GM23338 (cell line): ENCODE measurements around the gene LYPLAL1.

Source experiments
- CREB1 ChIP-seq: fragments of 250-450 bp; sonication (Bioruptor Pico); IDR thresholded peaks from 2 replicates; pipeline ENCODE4 v1.5.0; 2020; ENCODE audit warnings: low read depth, mild to moderate bottlenecking, moderate library complexity
- CTCF ChIP-seq, 2 experiments: fragments of 200-600 bp in 1 of 2; sonication (generic) in 1 of 2; conservative IDR thresholded peaks; 2 replicates each; pipeline versions ENCODE4 v1.5.1 to v1.6.1; 2016 to 2017; ENCODE audit warnings: antibody characterized with exemption in 2 of 2, low read depth in 2 of 2, mild to moderate bottlenecking in 2 of 2, moderate library complexity in 1 of 2
- ETS1 ChIP-seq: IDR thresholded peaks from 2 replicates; pipeline ENCODE4 v1.6.1; 2016; ENCODE audit warnings: antibody characterized with exemption
- EZH2 ChIP-seq: fragments of 200-600 bp; sonication (generic); IDR thresholded peaks from one replicate; pipeline ENCODE4 v1.8.0; 2017; ENCODE audit warnings: antibody characterized with exemption, mild to moderate bottlenecking, low read depth; ENCODE audit not compliant: unreplicated experiment
- EZH2phosphoT487 ChIP-seq: fragments of 200-600 bp; sonication (generic); IDR thresholded peaks from one replicate; pipeline ENCODE4 v1.8.1; 2018; ENCODE audit warnings: antibody characterized with exemption; ENCODE audit not compliant: unreplicated experiment
- JUNB ChIP-seq: IDR thresholded peaks from one replicate; pipeline ENCODE4 v1.6.1; 2016; ENCODE audit warnings: antibody characterized with exemption; ENCODE audit not compliant: unreplicated experiment
- NANOG ChIP-seq: IDR thresholded peaks from 2 replicates; pipeline ENCODE4 v1.6.1; 2016; ENCODE audit warnings: antibody characterized with exemption, borderline replicate concordance
- POLR2AphosphoS5 ChIP-seq: IDR thresholded peaks from 2 replicates; pipeline ENCODE4 v1.6.1; 2016; ENCODE audit warnings: antibody characterized with exemption, low read depth
- REST ChIP-seq: IDR thresholded peaks from one replicate; pipeline ENCODE4 v1.6.1; 2018; ENCODE audit warnings: antibody characterized with exemption; ENCODE audit not compliant: unreplicated experiment
- ZNF331 ChIP-seq: fragments of 250-450 bp; sonication (Bioruptor Pico); IDR thresholded peaks from 2 replicates; pipeline ENCODE4 v1.5.0; 2020; ENCODE audit warnings: low read depth, mild to moderate bottlenecking, moderate library complexity

GRCh38 chr1:219215477-219215876 is 41.8 kb downstream of the LYPLAL1 start:
- TF ChIP-seq REST = no peak
- TF ChIP-seq EZH2phosphoT487 = no peak
- TF ChIP-seq CTCF (conservative IDR thresholded peaks at IDR 0.05; ENCODE audit: low read depth in 2 of 2) = no peak
- TF ChIP-seq EZH2 = no peak
- TF ChIP-seq POLR2AphosphoS5 = no peak
- no peak for TF ChIP-seq ETS1
- no peak for TF ChIP-seq ZNF331 (CRISPR knock-in tag)
- no peak for TF ChIP-seq JUNB
- no peak for TF ChIP-seq CREB1 (CRISPR knock-in tag)
- no peak for TF ChIP-seq NANOG
